Gastroesophageal sphincter (tissue), 4 donors: ENCODE data around the gene SEC23B. TPM values are rescaled to one million over a fixed set of nuclear protein-coding genes. Genes with fewer than 3 reads are reported as not detected.
A peak's percentile ranks its signal among the peaks of the same experiment; 100 is the strongest.
"Not testable (repeated sequence)": the region's sequence is repeated elsewhere in the genome, so short reads cannot be mapped to it uniquely, and the experiment has no call there.

Experiments
- ATAC-seq: fragments of 150-250 bp; one replicate; pipeline ENCODE4 v1.9.1; 2016; ENCODE audit warnings: mild to moderate bottlenecking, moderate library complexity
- H3K27ac ChIP-seq, 4 donors: fragments of 200-600 bp; sonication (generic) in 3 of 4; 1 replicate in 3 of 4; 2 replicates in 1 of 4; pipeline ENCODE4 v1.5.1; 2016 to 2019
- H3K27me3 ChIP-seq: fragments of 200-600 bp; sonication (generic); one replicate; pipeline ENCODE4 v1.5.1; 2019
- H3K36me3 ChIP-seq, 2 donors: fragments of 200-600 bp; sonication (generic); one replicate each; pipeline ENCODE4 v1.5.1; 2019; ENCODE audit warnings: control low read depth in 1 of 2
- H3K4me1 ChIP-seq, 3 donors: fragments of 200-600 bp; sonication (generic); 1 replicate in 2 of 3; 2 replicates in 1 of 3; pipeline ENCODE4 v1.5.1; 2016 to 2019; ENCODE audit warnings: control low read depth in 2 of 3
- H3K4me3 ChIP-seq, 2 donors: fragments of 200-600 bp; sonication (generic); one replicate each; pipeline ENCODE4 v1.5.1; 2019; ENCODE audit warnings: mild to moderate bottlenecking in 1 of 2, moderate library complexity in 1 of 2
- H3K9me3 ChIP-seq, 3 donors: fragments of 200-600 bp; sonication (generic); one replicate each; pipeline ENCODE4 v1.5.1; 2017 to 2019; ENCODE audit warnings: control low read depth in 2 of 3
- CTCF ChIP-seq, 4 experiments: fragments of 200-600 bp in 2 of 4; fragments of 450-650 bp in 2 of 4; sonication (generic) in 1 of 4; IDR thresholded peaks; one replicate each; pipeline ENCODE4 v1.5.1; 2017 to 2019; ENCODE audit warnings: antibody characterized with exemption in 4 of 4, mild to moderate bottlenecking in 2 of 4, moderate library complexity in 2 of 4
- EP300 ChIP-seq: sonication (generic); formaldehyde crosslinking; IDR thresholded peaks from one replicate; pipeline ENCODE4 v1.6.1; 2017; ENCODE audit warnings: antibody characterized with exemption, mild to moderate bottlenecking
- POLR2A ChIP-seq, 2 donors: fragments of 450-650 bp; IDR thresholded peaks; one replicate each; pipeline ENCODE4 v1.6.1; 2017; ENCODE audit warnings: antibody characterized with exemption in 2 of 2, mild to moderate bottlenecking in 2 of 2, moderate library complexity in 1 of 2
- POLR2AphosphoS5 ChIP-seq: sonication (generic); formaldehyde crosslinking; IDR thresholded peaks from one replicate; pipeline ENCODE4 v1.6.1; 2017; ENCODE audit warnings: antibody characterized with exemption
- WGBS, 2 donors: methylation state at CpG; one replicate each; pipeline ENCODE4 v1.1.5; 2018; ENCODE audit warnings: low coverage in 1 of 2; 5-methylcytosine and 5-hydroxymethylcytosine counted together
- total RNA-seq, 4 donors: library from RNA; depleted of rRNA; stranded (reverse); fragments of >200 nt; gene quantifications; one replicate each; pipeline ENCODE4 v1.1.0, GENCODE V29; 2016

SEC23B gene
- total RNA-seq, 4 donors from 2014 or later, result 18.6 to 27.5 (median 20.2) TPM

- ATAC-seq, result peak; percentile 99
- H3K27me3 ChIP-seq, result no peaks in the 10 kb centered on the region
Observed at GRCh38 chr20:18496740-18497592, 10.8 kb upstream of the SEC23B start, which contains the start of gene RBBP9. Gene RBBP9, minus strand, starts transcription at chr20:18497225. Its CDS starts 58 bp downstream, at chr20:18497167.

GRCh38 chr20:18497603-18498002 is 10.1 kb upstream of the SEC23B start:
- no peak for TF ChIP-seq POLR2A (IDR thresholded peaks at IDR 0.05)
- no peak for TF ChIP-seq EP300
- no peak for TF ChIP-seq POLR2AphosphoS5
- no peak for TF ChIP-seq CTCF (IDR thresholded peaks at IDR 0.05)
- Histone ChIP-seq H3K36me3 (peaks cover 0 to 14% of the 10 kb centered on the region in 2 donors), H3K4me1 (peaks cover 0 to 18% (median 6%) of the 10 kb centered on the region in 3 donors), H3K27ac (peak overlapping the region in 3 of 4 donors; percentile 67 to 79 (median 69)), H3K4me3 (peak overlapping the region in 1 of 2 donors; percentile 53), H3K27me3 (peaks cover 4% of the 10 kb centered on the region), H3K9me3 (no peaks in the 10 kb centered on the region)
- WGBS, 2 donors, result 81 to 85% methylated on average over 3 of the region's 3 CpGs
- no peak for ATAC-seq

More at GRCh38 chr20:18496740-18497592, 10.8 kb upstream of the SEC23B start, which contains the start of gene RBBP9:
- WGBS, 2 donors, result 0 to 6% methylated on average over 5 to 8 of the region's 31 CpGs
- H3K36me3 ChIP-seq, result peaks cover 0 to 18% of the 10 kb centered on the region in 2 donors
- H3K27ac ChIP-seq, result peak within 1 kb of the TSS; percentile 52 to 79 (median 68)
- H3K9me3 ChIP-seq, result no peaks in the 10 kb centered on the region
- H3K4me1 ChIP-seq, result peaks cover 0 to 18% (median 6%) of the 10 kb centered on the region in 3 donors
- H3K4me3 ChIP-seq, result peak within 1 kb of the TSS; percentile 53 to 59
- no peak for TF ChIP-seq POLR2A (IDR thresholded peaks at IDR 0.05)
- peak; percentile 39 for TF ChIP-seq POLR2AphosphoS5
- peak in 1 of 4 experiments; percentile 6 for TF ChIP-seq CTCF (IDR thresholded peaks at IDR 0.05)

GRCh38 chr20:18501672-18502071 is 6.1 kb upstream of the SEC23B start:
- H3K36me3 ChIP-seq, H3K9me3 ChIP-seq, H3K27ac ChIP-seq, H3K4me3 ChIP-seq, H3K4me1 ChIP-seq, ATAC-seq: not testable (repeated sequence)
- H3K27me3 ChIP-seq, result peaks cover 34% of the 10 kb centered on the region
- WGBS, 2 donors, result 60 to 67% methylated on average over 1 of the region's 1 CpG

GRCh38 chr20:18504479-18505060 is 3.2 kb upstream of the SEC23B start:
- Histone ChIP-seq H3K36me3 (peaks cover 0 to under 1% of the 10 kb centered on the region in 2 donors), H3K9me3 (no peaks in the 10 kb centered on the region), H3K27me3 (peaks cover 34% of the 10 kb centered on the region), H3K4me3 (peak overlapping the region in 1 of 2 donors; percentile 15), H3K27ac (peak overlapping the region in 1 of 4 donors; percentile 27), H3K4me1 (peaks cover 0 to 20% (median 7%) of the 10 kb centered on the region in 3 donors)
- ATAC-seq, result no peak
- 56 to 63% methylated on average over 6 to 7 of the region's 31 CpGs for WGBS, 2 donors
- TF ChIP-seq POLR2A (IDR thresholded peaks at IDR 0.05), result no peak
- peak; percentile 41 for TF ChIP-seq POLR2AphosphoS5

GRCh38 chr20:18506744-18507143 is 996 bp upstream of the SEC23B start:
- TF ChIP-seq POLR2AphosphoS5 (no peak), POLR2A (IDR thresholded peaks at IDR 0.05) (no peak), EP300 (no peak), CTCF (IDR thresholded peaks at IDR 0.05) (no peak)
- Histone ChIP-seq H3K9me3 (no peaks in the 10 kb centered on the region), H3K36me3 (peaks cover 0 to 22% of the 10 kb centered on the region in 2 donors), H3K27me3 (peaks cover 34% of the 10 kb centered on the region), H3K4me1 (peaks cover 0 to 20% (median 7%) of the 10 kb centered on the region in 3 donors), H3K27ac (peak overlapping the region; percentile 84 to 97 (median 89)), H3K4me3 (peak overlapping the region; percentile 68 to 76)
- 50 to 57% methylated on average over 8 of the region's 8 CpGs for WGBS, 2 donors
- ATAC-seq, result no peak
